ENCODE results near the gene CPT1B.
"Not testable (repeated sequence)": the region's sequence is repeated elsewhere in the genome, so short reads cannot be mapped to it uniquely, and the experiment has no call there.

CPT1B gene

GRCh38 chr22:50577987-50578775 lies at the start of gene CPT1B:
Gene CPT1B (minus strand): TSS chr22:50578427. CDS start chr22:50577915, 512 bp downstream.
- DNase-seq (ENCODE audit: low read depth in 4 of 4, low spot score in 1 of 4) = no peak

- DNase-seq (ENCODE audit: low read depth in 4 of 4, low spot score in 1 of 4) = no peak
Measured at GRCh38 chr22:50626850-50627641, 48.8 kb upstream of the CPT1B start.

GRCh38 chr22:50626314-50626849 lies 48.2 kb upstream of the CPT1B start:
- no peak for DNase-seq (ENCODE audit: low read depth in 4 of 4, low spot score in 1 of 4)

DNA sequence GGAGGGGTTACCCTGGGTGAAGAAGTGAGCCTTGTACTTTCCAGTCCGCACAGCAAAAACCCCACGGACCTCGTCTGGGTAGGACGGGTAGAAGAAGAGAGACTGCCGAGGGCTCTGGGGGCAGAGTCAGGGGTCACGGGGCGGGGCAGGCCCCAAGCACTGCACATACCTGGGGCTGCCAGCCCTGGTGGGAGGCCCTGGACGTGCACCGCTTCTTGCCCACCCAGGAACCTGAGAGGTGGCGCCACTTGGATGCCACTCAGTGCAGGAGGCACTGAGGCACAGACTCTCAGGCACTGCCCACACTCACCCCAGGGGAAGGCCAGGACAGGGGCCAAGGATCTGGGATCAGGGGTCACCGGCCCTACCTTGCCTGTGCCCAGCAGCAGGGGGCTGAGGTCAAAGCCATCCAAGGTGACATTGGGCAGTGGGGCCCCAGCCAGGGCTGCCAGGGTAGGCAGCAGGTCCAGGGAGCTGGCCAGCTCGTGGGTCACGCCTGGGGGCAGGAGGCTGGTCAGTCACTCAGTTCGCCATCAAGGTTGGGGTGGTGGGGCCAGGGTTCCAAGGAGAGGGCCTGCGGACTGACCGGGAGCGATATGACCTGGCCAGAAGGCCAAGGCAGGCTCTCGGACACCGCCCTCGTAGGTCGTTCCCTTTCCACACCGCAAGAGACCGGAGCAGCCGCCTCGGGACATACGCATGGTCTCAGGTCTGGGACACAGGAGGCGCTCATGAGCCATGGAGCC lies 47.5 kb upstream of the CPT1B start:
- no peak for DNase-seq (ENCODE audit: low read depth in 4 of 4, low spot score in 1 of 4)

- no peak for DNase-seq (ENCODE audit: low read depth in 4 of 4, low spot score in 1 of 4)
Measured at GRCh38 chr22:50625131-50625567, 46.9 kb upstream of the CPT1B start.

DNA sequence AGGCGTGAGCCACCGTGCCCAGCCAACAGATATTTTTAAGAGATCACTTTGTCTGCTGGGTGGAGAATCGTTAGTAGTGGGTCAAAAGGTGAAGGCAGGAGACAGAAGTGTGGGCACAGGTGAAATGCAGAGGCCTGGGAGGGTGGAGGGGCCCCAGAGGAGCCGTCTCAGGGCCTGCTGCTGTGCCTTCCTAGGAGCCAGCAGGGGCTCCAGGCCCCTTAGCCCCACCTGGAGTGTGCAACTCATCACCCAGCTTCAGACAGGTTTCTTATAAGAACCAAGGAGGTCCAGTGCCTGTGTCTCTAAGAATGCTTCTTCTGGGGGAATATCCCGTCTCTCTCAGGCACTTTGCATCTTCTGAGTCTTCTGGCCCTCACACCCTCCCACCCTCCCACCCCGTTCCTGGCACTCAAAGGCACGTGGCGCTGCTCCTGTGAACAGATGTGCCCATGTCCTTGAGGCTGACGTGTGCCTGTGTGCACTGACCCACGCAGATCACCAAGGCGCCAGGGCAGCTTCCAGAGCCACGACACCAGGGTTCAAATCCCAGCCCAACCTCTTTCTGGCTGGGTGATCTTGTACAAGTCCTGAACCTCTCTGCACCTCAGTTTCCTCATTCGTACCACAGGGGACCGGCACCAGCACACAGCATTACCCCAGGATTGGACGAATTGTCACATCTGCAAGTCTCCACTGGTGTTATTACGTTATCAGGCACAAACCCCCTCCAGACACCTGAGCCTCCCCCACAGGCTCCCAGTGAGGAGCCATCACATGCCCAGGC lies 46.3 kb upstream of the CPT1B start:
- DNase-seq (ENCODE audit: low read depth in 4 of 4, low spot score in 1 of 4) = no peak

DNA sequence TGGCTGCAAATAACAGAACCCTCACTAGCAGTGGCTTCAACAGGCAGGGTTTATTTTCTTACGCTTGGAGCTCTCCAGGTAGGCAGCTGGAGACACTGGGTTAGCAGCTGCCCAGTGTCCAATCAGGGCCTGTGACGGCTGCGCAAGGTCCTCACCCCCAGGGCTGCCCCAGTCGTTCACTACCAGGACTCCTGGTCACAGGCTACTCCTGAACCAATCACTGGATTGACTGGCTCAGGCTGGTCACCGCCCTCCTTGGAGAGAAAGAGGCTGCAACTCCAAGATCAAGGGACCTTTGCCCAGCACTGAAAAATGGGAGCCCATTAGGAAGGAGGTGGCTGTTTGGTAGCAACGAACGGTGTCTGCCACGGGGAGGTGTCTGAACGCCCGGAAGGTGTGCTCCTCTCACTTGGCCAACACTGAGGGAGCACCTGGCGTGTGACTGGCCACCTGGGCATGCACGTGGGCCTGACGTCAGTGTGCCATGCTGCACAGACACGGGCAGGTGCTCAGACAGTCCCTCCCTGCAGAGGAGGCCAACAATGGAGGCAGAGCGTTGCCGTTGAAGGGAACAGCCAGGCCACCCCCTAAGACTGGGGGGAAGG lies 44.6 kb upstream of the CPT1B start:
- DNase-seq (ENCODE audit: low read depth in 4 of 4, low spot score in 1 of 4) = no peak

DNA sequence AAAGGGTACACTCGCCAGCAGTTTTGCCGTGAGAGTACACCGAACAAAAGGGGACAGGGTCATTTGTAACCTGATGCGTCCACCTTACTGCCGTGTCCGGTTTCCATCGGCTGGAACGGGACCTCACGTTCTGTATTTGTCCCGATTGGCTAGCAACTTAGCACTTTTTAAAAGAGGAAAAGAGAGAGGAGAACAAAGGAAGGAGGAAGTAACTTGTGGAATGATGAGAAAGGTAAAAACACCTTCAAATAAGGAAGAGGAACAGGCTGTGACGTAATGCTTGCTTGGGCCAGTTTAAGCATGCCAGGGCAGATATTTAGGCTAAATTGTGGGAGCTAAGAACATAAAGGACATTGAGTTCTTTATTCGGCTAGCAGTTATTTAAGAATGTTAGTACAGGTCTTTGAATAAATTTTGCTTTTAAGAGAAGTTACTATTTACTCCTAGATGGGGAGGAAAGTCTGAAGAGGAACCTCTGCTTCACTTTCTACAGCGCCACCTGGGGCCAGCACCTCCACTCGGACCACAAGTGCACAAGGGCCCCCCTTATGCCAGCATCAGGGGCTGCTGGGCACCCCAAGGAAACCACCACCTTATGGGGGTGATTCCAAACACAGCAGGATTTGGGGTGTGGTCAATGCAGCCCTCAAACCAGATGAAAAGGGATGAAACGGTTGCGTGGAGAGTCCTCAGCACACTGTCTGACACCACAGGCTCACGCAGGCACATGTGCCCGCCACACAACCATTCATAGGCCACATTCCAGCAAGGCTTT lies 43.9 kb upstream of the CPT1B start:
- DNase-seq (ENCODE audit: low read depth in 4 of 4, low spot score in 1 of 4) = no peak

- no peak for DNase-seq (ENCODE audit: low read depth in 4 of 4, low spot score in 1 of 4)
Measured at GRCh38 chr22:50621356-50621880, 43.2 kb upstream of the CPT1B start.

DNA sequence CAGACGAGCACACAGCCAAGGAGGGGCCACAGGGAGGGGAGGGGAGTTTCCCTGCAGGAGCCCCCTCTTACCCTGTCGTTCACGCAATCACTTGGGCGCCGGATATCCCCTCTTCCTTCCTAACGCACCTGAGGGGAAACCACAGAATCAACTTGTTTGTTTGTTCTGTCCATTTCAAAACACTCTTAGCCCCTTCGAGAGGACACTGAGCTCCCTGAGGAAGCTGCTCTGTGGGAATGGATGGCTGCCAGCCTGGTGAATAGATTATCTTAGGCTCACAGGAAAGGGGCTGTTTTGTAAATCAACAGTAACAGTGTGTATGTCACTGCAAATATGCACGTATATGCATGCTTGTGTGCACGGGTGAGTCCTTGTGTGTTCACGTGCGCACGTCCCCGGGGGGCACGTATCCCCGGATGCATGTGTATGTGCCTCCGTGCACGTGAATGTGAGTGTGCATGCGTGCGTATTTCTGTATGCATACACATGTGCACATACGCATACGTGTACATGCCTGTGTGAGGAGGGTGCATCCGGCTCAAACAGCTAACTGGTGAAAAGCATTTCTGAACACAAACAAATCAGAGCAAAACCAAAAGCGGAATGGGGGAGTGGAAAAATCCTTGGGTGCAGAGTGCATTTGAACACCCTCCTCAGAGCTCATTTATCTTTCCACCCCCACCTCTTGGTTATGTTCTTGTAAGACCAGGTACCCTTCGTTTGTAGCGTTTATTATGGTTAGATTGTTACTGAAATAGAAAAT lies 42.5 kb upstream of the CPT1B start:
- DNase-seq (ENCODE audit: low read depth in 4 of 4, low spot score in 1 of 4) = peak in 3 of 4 experiments; percentile 70 to 81 (median 71)

DNA sequence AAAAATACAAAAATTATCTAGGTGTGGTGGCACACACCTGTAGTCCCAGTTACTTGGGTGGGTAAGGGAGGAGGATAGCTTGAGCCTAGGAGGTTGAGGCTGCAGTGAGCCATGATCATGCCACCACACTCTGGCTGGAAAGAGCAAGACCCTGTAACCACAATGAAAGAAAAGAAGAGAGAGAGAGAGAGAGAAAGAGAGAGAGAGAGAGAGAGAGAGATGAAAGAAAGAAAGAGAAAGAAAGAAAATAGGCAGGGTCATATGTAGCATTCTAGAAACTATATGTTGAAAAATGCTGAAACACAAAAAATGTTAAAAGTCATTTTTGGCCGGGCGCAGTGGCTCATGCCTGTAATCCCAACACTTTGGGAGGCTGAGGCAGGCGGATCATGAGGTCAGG lies 36.1 kb upstream of the CPT1B start:
- not testable (repeated sequence) for DNase-seq (ENCODE audit: low read depth in 4 of 4, low spot score in 1 of 4)

DNA sequence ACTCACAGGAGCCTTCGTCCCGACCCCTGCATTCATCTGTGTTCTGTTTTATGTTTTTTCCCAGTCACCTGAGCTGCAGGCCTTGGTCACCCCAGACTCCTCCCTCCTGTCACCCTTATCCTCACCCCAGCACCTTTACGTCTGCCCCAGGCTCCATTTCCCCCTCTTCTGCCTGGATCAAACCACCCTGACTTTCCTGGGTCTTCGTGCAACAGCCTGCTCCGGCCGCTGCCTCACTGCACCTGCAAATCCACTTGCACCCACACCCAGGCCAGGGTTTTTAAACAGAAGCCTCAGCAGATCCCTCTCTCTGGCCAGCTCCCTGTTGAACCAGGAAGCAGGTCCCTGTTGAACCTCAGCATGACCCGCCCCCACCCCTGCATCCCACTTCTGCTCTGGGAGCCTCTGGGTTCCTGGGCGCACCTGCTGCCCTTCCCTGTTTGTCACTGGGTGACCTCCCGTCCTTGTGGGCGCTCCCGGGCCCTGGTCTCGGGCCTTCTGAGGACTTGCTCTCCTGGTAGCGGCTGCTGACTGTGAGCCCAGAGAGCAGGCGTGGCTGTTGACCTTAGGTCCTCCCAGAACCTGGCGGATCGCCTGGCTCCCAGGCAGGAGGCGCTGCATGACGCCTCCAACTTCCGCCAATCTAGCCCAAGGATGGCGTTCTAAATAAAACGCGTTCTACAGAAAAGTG lies 35.2 kb upstream of the CPT1B start:
- no peak for DNase-seq (ENCODE audit: low read depth in 4 of 4, low spot score in 1 of 4)

GRCh38 chr22:50612528-50613221 lies 34.4 kb upstream of the CPT1B start:
- no peak for DNase-seq (ENCODE audit: low read depth in 4 of 4, low spot score in 1 of 4)

- no peak for DNase-seq (ENCODE audit: low read depth in 4 of 4, low spot score in 1 of 4)
Measured at GRCh38 chr22:50612168-50612527, 33.9 kb upstream of the CPT1B start.

DNA sequence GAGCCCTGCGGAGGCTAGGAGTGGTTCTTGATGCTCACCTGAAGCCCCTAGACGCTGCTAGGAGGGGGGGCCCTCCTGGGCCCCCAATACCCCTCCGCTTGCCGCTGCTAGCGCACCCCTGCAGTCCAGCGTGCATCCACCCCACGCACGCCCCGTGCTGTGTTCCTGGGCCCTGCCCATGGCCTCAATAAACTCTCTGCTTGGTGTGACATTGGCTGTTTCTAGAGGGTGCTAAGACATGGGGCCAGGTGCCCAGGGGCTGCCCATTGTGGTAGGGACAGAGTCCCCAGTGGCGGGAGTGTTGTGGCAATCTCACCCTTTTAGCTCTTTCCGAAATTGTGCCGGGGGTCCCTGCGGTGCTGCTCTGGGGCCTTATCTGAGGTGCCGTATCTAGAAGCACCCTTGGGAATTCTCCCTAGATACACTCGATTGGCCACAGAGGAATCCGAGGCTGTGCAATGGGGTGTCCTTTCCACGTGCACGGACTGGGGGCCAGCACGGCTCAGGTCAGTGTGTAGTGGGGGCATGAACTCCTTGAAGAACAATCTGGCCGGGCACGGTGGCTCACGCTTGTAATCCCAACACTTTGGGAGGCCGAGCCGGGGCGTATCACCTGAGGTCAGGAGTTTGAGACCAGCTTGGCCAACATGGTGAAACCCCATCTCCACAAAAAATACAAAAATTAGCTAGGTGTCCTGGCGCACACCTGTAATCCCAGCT lies 33.3 kb upstream of the CPT1B start:
- no peak for DNase-seq (ENCODE audit: low read depth in 4 of 4, low spot score in 1 of 4)

GRCh38 chr22:50610581-50610980 lies 32.4 kb upstream of the CPT1B start:
- DNase-seq (ENCODE audit: low read depth in 4 of 4, low spot score in 1 of 4) = no peak

GRCh38 chr22:50610041-50610451 lies 31.8 kb upstream of the CPT1B start:
- DNase-seq (ENCODE audit: low read depth in 4 of 4, low spot score in 1 of 4) = no peak
